GM23338 (cell line): ENCODE results near the gene SMAP2.

Experiments used
- CREB1 ChIP-seq: fragments of 250-450 bp; sonication (Bioruptor Pico); IDR thresholded peaks from 2 replicates; pipeline ENCODE4 v1.5.0; 2020; ENCODE audit warnings: low read depth, mild to moderate bottlenecking, moderate library complexity
- CTCF ChIP-seq, 2 experiments: fragments of 200-600 bp in 1 of 2; sonication (generic) in 1 of 2; conservative IDR thresholded peaks; 2 replicates each; pipeline versions ENCODE4 v1.5.1 to v1.6.1; 2016 to 2017; ENCODE audit warnings: antibody characterized with exemption in 2 of 2, low read depth in 2 of 2, mild to moderate bottlenecking in 2 of 2, moderate library complexity in 1 of 2
- EZH2 ChIP-seq: fragments of 200-600 bp; sonication (generic); IDR thresholded peaks from one replicate; pipeline ENCODE4 v1.8.0; 2017; ENCODE audit warnings: antibody characterized with exemption, mild to moderate bottlenecking, low read depth; ENCODE audit not compliant: unreplicated experiment
- POLR2AphosphoS5 ChIP-seq: IDR thresholded peaks from 2 replicates; pipeline ENCODE4 v1.6.1; 2016; ENCODE audit warnings: antibody characterized with exemption, low read depth

- no peak for TF ChIP-seq CREB1 (CRISPR knock-in tag)
- TF ChIP-seq CTCF (conservative IDR thresholded peaks at IDR 0.05; ENCODE audit: low read depth in 2 of 2), result no peak
- no peak for TF ChIP-seq POLR2AphosphoS5
- no peak for TF ChIP-seq EZH2
Measured at GRCh38 chr1:40397258-40397657, 23.7 kb downstream of the SMAP2 start.
